SK-N-MC (cell line): Measurements from ENCODE around the gene STX12.

Experiments
- DNase-seq: peaks from one replicate; pipeline ENCODE4 v3.0.0-alpha.2; 2011; ENCODE audit warnings: low read depth, low spot score
- H3K27ac ChIP-seq: fragments of 200-600 bp; sonication (generic); 2 replicates; pipeline ENCODE4 v1.5.1; 2016; ENCODE audit warnings: mixed run types
- H3K36me3 ChIP-seq: fragments of 200-600 bp; sonication (generic); 2 replicates; pipeline ENCODE4 v1.6.1; 2017; ENCODE audit warnings: antibody characterized with exemption, low read length, mixed read lengths; ENCODE audit not compliant: insufficient read depth
- H3K4me3 ChIP-seq: fragments of 200-600 bp; sonication (generic); 2 replicates; pipeline ENCODE4 v1.5.1; 2016
- H3K9ac ChIP-seq: fragments of 200-600 bp; sonication (generic); 2 replicates; pipeline ENCODE4 v1.8.0; 2017; ENCODE audit warnings: mixed run types, mixed read lengths; ENCODE audit not compliant: insufficient read length
- H3K9me3 ChIP-seq: fragments of 200-600 bp; sonication (generic); 2 replicates; pipeline ENCODE4 v1.6.1; 2017; ENCODE audit warnings: low read depth, mild to moderate bottlenecking, antibody characterized with exemption, low read length, moderate library complexity, mixed read lengths
- EZH2 ChIP-seq: fragments of 200-600 bp; sonication (generic); IDR thresholded peaks from one replicate; pipeline ENCODE4 v1.6.1; 2017; ENCODE audit warnings: antibody characterized with exemption
- FOXP2 ChIP-seq: optimal IDR thresholded peaks from 2 replicates; pipeline ENCODE3; 2011; ENCODE audit warnings: mild to moderate bottlenecking, moderate library complexity; ENCODE audit not compliant: insufficient read depth; ENCODE audit errors: extremely low read length, control extremely low read depth
- POLR2AphosphoS5 ChIP-seq: IDR thresholded peaks from 2 replicates; pipeline ENCODE4 v1.6.1; 2012; ENCODE audit warnings: mild to moderate bottlenecking, low read depth, low read length, borderline replicate concordance

STX12 gene

GRCh38 chr1:27830621-27831440, 57.8 kb downstream of the STX12 start, which contains the start of gene PPP1R8:
Gene PPP1R8 (plus strand): TSS chr1:27830782. CDS start chr1:27830836, 54 bp downstream.
- H3K4me3 ChIP-seq = peak within 1 kb of the TSS; percentile 84
- no peaks in the 10 kb centered on the region for H3K9me3 ChIP-seq
- peak within 1 kb of the TSS; percentile 99 for H3K9ac ChIP-seq
- H3K27ac ChIP-seq = peak within 1 kb of the TSS; percentile 88
- peaks cover 33% of the 10 kb centered on the region for H3K36me3 ChIP-seq
- no peak for TF ChIP-seq FOXP2
- TF ChIP-seq POLR2AphosphoS5 = peak; percentile 98
- peak; percentile 77 for DNase-seq

GRCh38 chr1:27831568-27832410, 58.8 kb downstream of the STX12 start:
- peak overlapping the region; percentile 99 for H3K9ac ChIP-seq
- no peak overlapping the region for H3K27ac ChIP-seq
- no peak for DNase-seq
- no peaks in the 10 kb centered on the region for H3K9me3 ChIP-seq
- peaks cover 39% of the 10 kb centered on the region for H3K36me3 ChIP-seq
- peak overlapping the region; percentile 84 for H3K4me3 ChIP-seq
- TF ChIP-seq EZH2 (no peak), POLR2AphosphoS5 (no peak), FOXP2 (no peak)

- DNase-seq = no peak
- H3K9ac ChIP-seq = peak overlapping the region; percentile 55
- TF ChIP-seq POLR2AphosphoS5 (no peak), FOXP2 (no peak), EZH2 (no peak)
- H3K36me3 ChIP-seq = peaks cover 42% of the 10 kb centered on the region
- peak overlapping the region; percentile 84 for H3K4me3 ChIP-seq
- peak overlapping the region; percentile 80 for H3K27ac ChIP-seq
- no peaks in the 10 kb centered on the region for H3K9me3 ChIP-seq
These were observed 59.7 kb downstream of the STX12 start for GRCh38 chr1:27832762-27833161.

GRCh38 chr1:27833470-27833869, 60.5 kb downstream of the STX12 start:
- H3K27ac ChIP-seq = peak overlapping the region; percentile 80
- no peak for TF ChIP-seq FOXP2
- TF ChIP-seq EZH2 = no peak
- TF ChIP-seq POLR2AphosphoS5 = no peak
- peak overlapping the region; percentile 55 for H3K9ac ChIP-seq
- H3K9me3 ChIP-seq = no peaks in the 10 kb centered on the region
- DNase-seq = no peak
- H3K36me3 ChIP-seq = peaks cover 46% of the 10 kb centered on the region
- peak overlapping the region; percentile 84 for H3K4me3 ChIP-seq

- Histone ChIP-seq H3K9me3 (no peaks in the 10 kb centered on the region), H3K27ac (no peak overlapping the region), H3K4me3 (no peak overlapping the region), H3K9ac (no peak overlapping the region), H3K36me3 (peaks cover 62% of the 10 kb centered on the region)
- no peak for DNase-seq
- TF ChIP-seq POLR2AphosphoS5 = no peak
- no peak for TF ChIP-seq EZH2
- TF ChIP-seq FOXP2 = no peak
These were observed 62.0 kb downstream of the STX12 start for GRCh38 chr1:27835046-27835445.

- Histone ChIP-seq H3K9ac (no peak overlapping the region), H3K27ac (no peak overlapping the region), H3K36me3 (peaks cover 66% of the 10 kb centered on the region), H3K9me3 (no peaks in the 10 kb centered on the region), H3K4me3 (no peak overlapping the region)
- TF ChIP-seq POLR2AphosphoS5 (no peak), FOXP2 (no peak), EZH2 (no peak)
- no peak for DNase-seq
These were observed 62.5 kb downstream of the STX12 start for GRCh38 chr1:27835501-27835900.

GRCh38 chr1:27849951-27850350, 76.9 kb downstream of the STX12 start:
- H3K36me3 ChIP-seq = peaks cover 61% of the 10 kb centered on the region
- no peaks in the 10 kb centered on the region for H3K9me3 ChIP-seq
- no peak overlapping the region for H3K4me3 ChIP-seq
- no peak for TF ChIP-seq EZH2
- no peak for TF ChIP-seq FOXP2
- TF ChIP-seq POLR2AphosphoS5 = no peak
- no peak overlapping the region for H3K9ac ChIP-seq
- no peak overlapping the region for H3K27ac ChIP-seq
- no peak for DNase-seq

- Histone ChIP-seq H3K9me3 (no peaks in the 10 kb centered on the region), H3K4me3 (no peak overlapping the region), H3K27ac (no peak overlapping the region), H3K9ac (no peak overlapping the region), H3K36me3 (peaks cover 17% of the 10 kb centered on the region; the same call in 1 of the 2 replicates)
- no peak for TF ChIP-seq FOXP2
- TF ChIP-seq POLR2AphosphoS5 = no peak
- TF ChIP-seq EZH2 = no peak
- DNase-seq = no peak
These were observed 82.1 kb downstream of the STX12 start for GRCh38 chr1:27855085-27855484.
